Mucosa of descending colon (tissue), 3 donors: ENCODE results near the gene SMARCD3. TPM values are rescaled to one million over a fixed set of nuclear protein-coding genes. Genes with fewer than 3 reads are reported as not detected.

Source experiments
- ATAC-seq: fragments of 200-7000 bp; cut with Tn5 transposase; one replicate; pipeline ENCODE4 v1.9.1; 2020; ENCODE audit warnings: mild to moderate bottlenecking, moderate library complexity
- DNase-seq, 3 donors: peaks; one replicate each; pipeline ENCODE4 v3.0.0-alpha.2; 2020
- H3K36me3 ChIP-seq: fragments of 200-600 bp; one replicate; pipeline ENCODE4 v1.8.0; 2021; ENCODE audit warnings: low read depth, mild to moderate bottlenecking
- H3K4me1 ChIP-seq: fragments of 200-600 bp; one replicate; pipeline ENCODE4 v1.8.0; 2021; ENCODE audit warnings: low read depth, mild to moderate bottlenecking
- H3K4me3 ChIP-seq: fragments of 200-600 bp; one replicate; pipeline ENCODE4 v1.8.0; 2021; ENCODE audit warnings: mild to moderate bottlenecking
- H3K9me3 ChIP-seq: fragments of 200-600 bp; one replicate; pipeline ENCODE4 v1.8.0; 2021; ENCODE audit warnings: mild to moderate bottlenecking
- CTCF ChIP-seq: fragments of 200-600 bp; IDR thresholded peaks from one replicate; pipeline ENCODE4 v1.8.0; 2022; ENCODE audit warnings: antibody characterized with exemption, mild to moderate bottlenecking
- intact Hi-C, 2 donors: fragments of 100-400 bp; cut with DNase I in 1 of 2; cut with micrococcal nuclease in 1 of 2; formaldehyde crosslinking; loops; one replicate each; pipeline versions ENCODE4 v1.11.0 to v1.11.1; 2022; cut with DNase I, micrococcal nuclease
- total RNA-seq, 3 donors: library from RNA; stranded (reverse); fragmentation: NEBNext Ultra II Directional in 2 of 3; extraction: Animal tissue kit (Norgen Biotek cat#: 25700) in 2 of 3; gene quantifications; one replicate each; pipeline versions ENCODE4 v1.2.1 to v1.2.4, GENCODE V29; 2021 to 2023
- donor health status: DM: no; HTN: no; CAD: no; lungs with moderate emphysema.
- donor health status: DM: no; HTN: no; CAD: no.
- donor health status: DM: no; HTN: yes; CAD: no.

The SMARCD3 gene
- total RNA-seq, 3 donors from 2014 or later, result 5.1 to 44.3 (median 10.0) TPM

DNA sequence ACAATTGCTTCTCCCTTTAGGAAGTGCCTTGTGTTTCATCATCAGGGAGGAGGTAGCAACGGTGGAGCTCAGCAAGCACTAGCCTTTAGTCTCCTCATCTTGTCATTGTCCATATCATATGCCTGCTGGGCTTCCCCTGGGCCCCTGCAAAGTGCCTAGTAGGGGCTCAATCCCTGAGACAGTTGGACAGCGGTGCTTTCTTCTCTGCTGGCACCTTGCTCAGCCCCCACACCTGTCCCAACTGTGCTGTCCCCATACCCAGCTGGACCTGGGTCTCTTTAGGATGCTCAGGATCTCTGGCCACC lies 5.5 kb downstream of the SMARCD3 start:
- peaks cover 19% of the 10 kb centered on the region for H3K4me1 ChIP-seq
- no peak for ATAC-seq
- no peak for DNase-seq
- TF ChIP-seq CTCF, result no peak
- no peaks in the 10 kb centered on the region for H3K9me3 ChIP-seq
- intact Hi-C loops, result no loop called here
- no peak overlapping the region for H3K4me3 ChIP-seq
- no peaks in the 10 kb centered on the region for H3K36me3 ChIP-seq

- no peak overlapping the region for H3K4me3 ChIP-seq
- ATAC-seq (no peak), DNase-seq (no peak)
- H3K36me3 ChIP-seq, result no peaks in the 10 kb centered on the region
- no peaks in the 10 kb centered on the region for H3K9me3 ChIP-seq
- TF ChIP-seq CTCF, result no peak
- peaks cover 16% of the 10 kb centered on the region for H3K4me1 ChIP-seq
- intact Hi-C loops, result no loop called here
Observed at GRCh38 chr7:151242159-151243044, 6.1 kb downstream of the SMARCD3 start.

- no peaks in the 10 kb centered on the region for H3K36me3 ChIP-seq
- no peak for DNase-seq
- peaks cover 16% of the 10 kb centered on the region for H3K4me1 ChIP-seq
- H3K4me3 ChIP-seq, result no peak overlapping the region
- TF ChIP-seq CTCF, result no peak
- no peak for ATAC-seq
- intact Hi-C loops, result no loop called here
- no peaks in the 10 kb centered on the region for H3K9me3 ChIP-seq
Observed at GRCh38 chr7:151241755-151242096, 6.8 kb downstream of the SMARCD3 start.

- no peak for ATAC-seq
- H3K9me3 ChIP-seq, result no peaks in the 10 kb centered on the region
- intact Hi-C loops, result no loop called here
- no peak for TF ChIP-seq CTCF
- H3K36me3 ChIP-seq, result no peaks in the 10 kb centered on the region
- peaks cover 16% of the 10 kb centered on the region for H3K4me1 ChIP-seq
- H3K4me3 ChIP-seq, result no peak overlapping the region
- DNase-seq, result no peak
Observed at GRCh38 chr7:151240942-151241754, 7.3 kb downstream of the SMARCD3 start.

GRCh38 chr7:151240536-151240935 lies 8.0 kb downstream of the SMARCD3 start:
- DNase-seq (no peak), ATAC-seq (no peak)
- Histone ChIP-seq H3K4me1 (peaks cover 12% of the 10 kb centered on the region), H3K36me3 (no peaks in the 10 kb centered on the region), H3K4me3 (no peak overlapping the region), H3K9me3 (no peaks in the 10 kb centered on the region)
- no peak for TF ChIP-seq CTCF
- intact Hi-C loops, result no loop called here
